ENCODE measurements around the gene NUTM2F. TPM values are rescaled to one million over a fixed set of nuclear protein-coding genes. Genes with fewer than 3 reads are reported as not detected.
A peak's percentile ranks its signal among the peaks of the same experiment; 100 is the strongest.

NUTM2F gene
- total RNA-seq, 1 donor from 2014 or later = not detected

- no peaks in the 10 kb centered on the region for H3K36me3 ChIP-seq (ENCODE audit: control insufficient read depth, insufficient read depth, low read length)
- no peak overlapping the region for H3K4me3 ChIP-seq (ENCODE audit: low read depth, low read length)
- no peak for TF ChIP-seq CTCF (IDR thresholded peaks at IDR 0.05; ENCODE audit: insufficient read depth, low read length, severe bottlenecking)
- no peak for DNase-seq (ENCODE audit: low read depth)
- no peak for FAIRE-seq
- H3K27me3 ChIP-seq (ENCODE audit: control insufficient read depth, insufficient read depth, low read length) = no peaks in the 10 kb centered on the region
Observed at GRCh38 chr9:94302426-94302825, 26.0 kb downstream of the NUTM2F start.

GRCh38 chr9:94301583-94301982 is 26.9 kb downstream of the NUTM2F start:
- Histone ChIP-seq H3K36me3 (ENCODE audit: control insufficient read depth, insufficient read depth, low read length) (no peaks in the 10 kb centered on the region), H3K4me3 (ENCODE audit: low read depth, low read length) (no peak overlapping the region), H3K27me3 (ENCODE audit: control insufficient read depth, insufficient read depth, low read length) (no peaks in the 10 kb centered on the region)
- no peak for FAIRE-seq
- DNase-seq (ENCODE audit: low read depth) = no peak
- no peak for TF ChIP-seq CTCF (IDR thresholded peaks at IDR 0.05; ENCODE audit: insufficient read depth, low read length, severe bottlenecking)

- no peak for FAIRE-seq
- H3K27me3 ChIP-seq (ENCODE audit: control insufficient read depth, insufficient read depth, low read length) = no peaks in the 10 kb centered on the region
- peak; percentile 37 for DNase-seq (ENCODE audit: low read depth)
- H3K4me3 ChIP-seq (ENCODE audit: low read depth, low read length) = no peak overlapping the region
- TF ChIP-seq CTCF (IDR thresholded peaks at IDR 0.05; ENCODE audit: insufficient read depth, low read length, severe bottlenecking) = no peak
- no peaks in the 10 kb centered on the region for H3K36me3 ChIP-seq (ENCODE audit: control insufficient read depth, insufficient read depth, low read length)
Observed at GRCh38 chr9:94300470-94301301, 27.8 kb downstream of the NUTM2F start.

GRCh38 chr9:94298949-94299599 is 29.4 kb downstream of the NUTM2F start:
- TF ChIP-seq CTCF (IDR thresholded peaks at IDR 0.05; ENCODE audit: insufficient read depth, low read length, severe bottlenecking) = no peak
- FAIRE-seq (no peak), DNase-seq (ENCODE audit: low read depth) (no peak)
- Histone ChIP-seq H3K4me3 (ENCODE audit: low read depth, low read length) (no peak overlapping the region), H3K36me3 (ENCODE audit: control insufficient read depth, insufficient read depth, low read length) (no peaks in the 10 kb centered on the region), H3K27me3 (ENCODE audit: control insufficient read depth, insufficient read depth, low read length) (no peaks in the 10 kb centered on the region)

DNA sequence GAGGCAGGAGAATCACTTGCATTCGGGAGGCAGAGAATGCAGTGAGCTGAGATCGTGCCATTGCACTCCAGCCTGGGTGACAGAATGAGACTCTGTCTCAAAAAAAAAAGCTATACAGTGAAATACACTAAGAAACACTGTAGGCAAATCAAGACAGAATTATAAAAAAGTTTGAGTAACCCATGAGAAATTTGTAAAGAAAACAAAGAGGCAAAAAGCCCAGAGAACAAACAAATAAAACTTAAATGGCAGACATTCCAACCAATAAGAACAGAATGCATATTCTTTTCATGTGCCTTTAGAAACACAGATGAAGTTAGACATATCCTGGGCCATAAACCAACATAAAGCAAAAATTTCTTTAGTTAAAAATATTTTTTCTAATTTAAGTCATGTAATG is 38.8 kb downstream of the NUTM2F start:
- H3K36me3 ChIP-seq (ENCODE audit: control insufficient read depth, insufficient read depth, low read length) = peaks cover 2% of the 10 kb centered on the region
- H3K27me3 ChIP-seq (ENCODE audit: control insufficient read depth, insufficient read depth, low read length) = no peaks in the 10 kb centered on the region
- H3K4me3 ChIP-seq (ENCODE audit: low read depth, low read length) = no peak overlapping the region
- FAIRE-seq = no peak
- no peak for TF ChIP-seq CTCF (IDR thresholded peaks at IDR 0.05; ENCODE audit: insufficient read depth, low read length, severe bottlenecking)
- DNase-seq (ENCODE audit: low read depth) = no peak

Measured in bronchial epithelial cell (primary cell).